Measurements from ENCODE around the gene FAM241A.

Gene FAM241A

DNA sequence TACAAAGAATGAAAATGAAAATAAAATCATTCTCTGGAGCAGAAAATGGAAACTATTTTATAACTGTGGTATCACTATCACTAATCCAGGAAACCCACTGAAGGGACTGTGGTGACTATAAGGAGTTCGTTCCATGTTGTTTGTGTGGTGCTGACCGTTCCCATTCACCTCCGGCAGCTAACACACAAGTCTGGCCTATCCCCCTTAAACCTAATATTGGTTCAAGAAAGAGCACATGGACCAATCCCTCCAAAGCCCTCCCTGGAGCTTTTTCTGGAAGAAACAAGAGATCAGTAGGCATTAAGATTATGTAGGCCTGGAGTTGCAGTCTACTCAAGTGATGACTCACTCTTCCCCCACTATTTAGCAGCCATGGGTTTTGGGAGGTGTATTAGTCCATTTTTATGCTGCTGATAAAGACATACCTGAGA, 25.9 kb upstream of the FAM241A start:
- DNase-seq, result no peak
- TF ChIP-seq GATA1 (IDR thresholded peaks at IDR 0.05; ENCODE audit: low read depth, low read length) (no peak), POLR2A (IDR thresholded peaks at IDR 0.05; ENCODE audit: low read length) (no peak)

- DNase-seq, result no peak
- TF ChIP-seq POLR2A (IDR thresholded peaks at IDR 0.05; ENCODE audit: low read length), result no peak
- no peak for TF ChIP-seq GATA1 (IDR thresholded peaks at IDR 0.05; ENCODE audit: low read depth, low read length)
Measured at GRCh38 chr4:112120021-112120420, 25.2 kb upstream of the FAM241A start.

DNA sequence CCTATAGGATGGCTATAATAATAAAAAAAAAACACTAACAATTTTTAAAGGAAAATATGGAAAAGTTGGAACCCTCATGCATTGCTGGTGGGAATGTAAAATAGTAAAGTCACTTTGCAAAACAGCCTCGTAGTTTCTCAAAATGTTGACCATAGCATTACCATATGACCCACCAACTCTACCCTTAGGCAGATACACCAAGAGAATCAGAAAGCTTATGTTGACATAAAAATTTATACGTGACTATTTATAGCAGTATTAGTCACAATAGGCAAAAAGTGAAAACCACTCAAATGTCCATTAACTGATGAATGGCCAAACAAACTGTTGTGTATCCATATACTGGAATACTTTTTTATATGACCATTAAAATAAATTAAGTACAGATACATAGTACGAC, 19.8 kb upstream of the FAM241A start:
- no peak for TF ChIP-seq POLR2A (IDR thresholded peaks at IDR 0.05; ENCODE audit: low read length)
- TF ChIP-seq GATA1 (IDR thresholded peaks at IDR 0.05; ENCODE audit: low read depth, low read length), result no peak
- no peak for DNase-seq

DNA sequence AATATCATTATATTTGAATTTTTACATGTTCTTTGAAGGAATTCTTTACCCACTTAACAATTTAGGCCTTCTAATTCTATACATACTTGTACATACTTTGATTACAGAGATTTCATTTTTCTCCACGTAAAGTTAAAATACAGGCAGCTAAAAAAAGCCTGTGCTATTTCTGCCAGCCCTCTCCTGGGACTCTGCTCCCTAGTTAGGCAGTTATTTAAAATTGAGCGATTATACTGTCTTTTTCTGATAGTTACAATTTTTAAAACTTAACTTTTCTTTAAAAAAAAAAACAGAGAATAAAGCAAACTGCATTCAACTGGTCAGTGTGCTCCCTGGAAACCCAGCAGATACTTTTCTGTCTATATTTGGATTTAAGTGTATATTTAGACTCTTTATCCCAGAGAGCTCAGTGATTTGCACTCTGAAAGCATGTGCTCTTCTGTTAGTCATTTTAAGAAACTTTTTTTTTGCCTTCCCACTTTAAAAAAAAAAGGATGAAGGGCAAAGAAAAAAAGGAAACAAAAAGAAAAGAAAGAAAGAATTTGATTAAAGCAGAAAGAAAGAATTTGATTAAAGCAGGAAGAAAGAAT, 18.1 kb upstream of the FAM241A start:
- no peak for DNase-seq
- TF ChIP-seq POLR2A (IDR thresholded peaks at IDR 0.05; ENCODE audit: low read length), result no peak
- no peak for TF ChIP-seq GATA1 (IDR thresholded peaks at IDR 0.05; ENCODE audit: low read depth, low read length)

DNA sequence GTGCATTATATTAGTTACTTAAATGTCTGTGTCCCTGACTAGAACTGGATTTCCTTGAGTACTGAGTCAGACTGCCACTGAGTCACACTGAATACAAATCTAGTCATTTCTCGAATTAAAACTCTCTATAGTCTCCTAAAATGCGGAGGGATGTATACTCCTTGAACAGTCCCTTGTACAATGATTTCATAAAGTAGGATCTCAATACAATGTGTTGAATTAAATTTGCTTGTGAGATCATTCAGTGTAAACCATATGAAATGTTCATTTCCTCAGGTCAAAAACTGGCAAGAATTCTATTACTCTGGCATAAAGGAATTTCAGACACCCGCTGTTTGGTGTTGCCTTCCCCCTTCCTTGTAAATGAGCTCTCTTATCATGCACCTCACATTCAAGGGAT, 17.5 kb upstream of the FAM241A start:
- DNase-seq, result no peak
- TF ChIP-seq POLR2A (IDR thresholded peaks at IDR 0.05; ENCODE audit: low read length) (no peak), GATA1 (IDR thresholded peaks at IDR 0.05; ENCODE audit: low read depth, low read length) (no peak)

DNA sequence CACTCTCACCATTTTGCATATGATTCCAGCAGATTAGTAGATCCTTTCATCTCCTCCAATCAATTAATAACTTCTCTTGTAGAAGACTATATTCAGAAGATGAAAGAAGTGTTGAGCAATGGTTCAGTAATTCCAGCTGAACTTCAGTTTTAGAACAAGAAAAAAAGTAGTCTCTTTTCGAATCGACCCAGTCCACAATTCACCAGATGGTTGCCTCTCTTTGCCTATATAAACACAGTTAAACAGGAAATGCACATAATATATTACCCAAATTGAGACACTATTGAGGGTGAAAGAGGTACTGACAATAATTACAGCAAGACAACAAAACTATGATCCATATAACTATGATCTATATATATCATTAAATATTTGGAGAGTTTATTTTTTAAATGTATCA, 16.8 kb upstream of the FAM241A start:
- no peak for TF ChIP-seq GATA1 (IDR thresholded peaks at IDR 0.05; ENCODE audit: low read depth, low read length)
- TF ChIP-seq POLR2A (IDR thresholded peaks at IDR 0.05; ENCODE audit: low read length), result no peak
- DNase-seq, result no peak

DNA sequence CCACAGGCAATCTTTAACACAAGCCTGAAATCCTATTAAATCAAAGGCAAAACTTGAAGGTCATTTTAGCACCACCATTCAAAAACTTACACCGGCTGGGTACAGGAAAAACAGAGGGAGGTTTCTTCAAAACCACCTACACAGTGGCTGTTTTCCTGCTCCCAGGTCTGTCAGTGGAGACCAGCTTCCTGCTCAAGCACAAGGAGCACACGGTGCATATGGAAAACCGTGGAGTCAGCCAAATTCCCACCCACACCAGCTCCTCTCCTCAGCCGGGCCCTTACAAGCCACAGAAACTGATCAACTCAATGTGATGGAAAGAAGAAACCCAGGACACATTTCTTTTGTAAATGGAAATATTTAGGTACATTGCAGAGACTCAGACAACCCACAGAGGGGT, 14.3 kb upstream of the FAM241A start:
- TF ChIP-seq POLR2A (IDR thresholded peaks at IDR 0.05; ENCODE audit: low read length), result no peak
- no peak for DNase-seq

DNA sequence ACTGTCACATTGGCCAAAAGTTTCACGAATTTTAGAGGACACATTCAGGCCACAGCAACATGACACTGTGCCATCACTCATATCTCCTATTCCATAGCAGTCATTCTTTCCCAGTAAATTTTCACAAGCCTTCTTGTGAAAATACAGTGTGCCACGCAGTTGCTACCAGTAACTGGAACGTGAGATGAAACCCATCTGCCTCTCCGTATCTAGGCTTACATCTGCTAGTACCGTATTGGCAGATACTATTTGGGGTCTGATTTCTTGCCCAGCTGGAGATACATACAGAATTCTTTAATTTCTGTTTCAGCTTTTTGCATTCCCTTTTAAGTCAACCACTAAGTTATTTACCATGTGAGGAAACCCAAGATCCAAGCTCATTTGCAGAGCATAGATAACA, 8.7 kb upstream of the FAM241A start:
- no peak for DNase-seq
- TF ChIP-seq POLR2A (IDR thresholded peaks at IDR 0.05; ENCODE audit: low read length), result no peak
- no peak for TF ChIP-seq GATA1 (IDR thresholded peaks at IDR 0.05; ENCODE audit: low read depth, low read length)

DNA sequence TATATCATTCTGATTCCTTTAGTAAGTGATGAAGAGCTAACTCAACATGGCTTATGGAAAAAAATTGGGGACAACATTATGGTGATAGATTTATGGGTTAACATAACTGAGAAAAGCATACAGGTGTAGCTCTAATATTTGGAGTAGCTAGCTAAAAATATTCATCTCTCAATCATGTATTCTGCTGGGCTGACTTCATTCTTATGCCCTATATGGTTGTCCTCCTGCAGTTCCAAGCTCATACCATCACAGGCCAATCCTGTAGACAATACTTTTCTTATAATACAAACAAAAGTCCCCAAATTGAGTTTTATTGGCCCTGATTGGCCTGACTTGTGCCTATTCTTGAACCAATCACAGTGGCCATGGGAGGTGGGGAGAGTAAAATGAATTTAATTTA, 6.7 kb upstream of the FAM241A start:
- TF ChIP-seq GATA1 (IDR thresholded peaks at IDR 0.05; ENCODE audit: low read depth, low read length) (no peak), POLR2A (IDR thresholded peaks at IDR 0.05; ENCODE audit: low read length) (no peak)
- no peak for DNase-seq

DNA sequence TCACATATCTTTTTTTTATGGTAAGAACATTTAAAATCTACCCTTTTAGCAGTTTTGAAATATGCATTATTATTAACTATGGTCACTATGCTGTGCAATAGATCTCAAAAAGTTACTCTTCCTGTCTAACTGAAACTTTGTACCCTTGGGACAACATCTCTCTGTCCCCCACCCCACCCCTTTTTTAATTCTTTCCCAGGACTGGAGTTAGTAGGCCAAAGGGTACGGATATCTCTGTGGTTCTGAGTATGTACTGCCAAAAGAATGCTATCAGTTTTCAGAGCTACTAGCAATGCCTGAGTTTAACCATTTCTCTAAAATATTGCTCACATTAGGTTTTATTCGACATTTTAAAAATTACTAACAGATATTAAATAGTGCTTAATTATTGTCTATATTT, 4.7 kb upstream of the FAM241A start:
- peak in 1 of 2 experiments; percentile 14 for DNase-seq
- no peak for TF ChIP-seq GATA1 (IDR thresholded peaks at IDR 0.05; ENCODE audit: low read depth, low read length)
- TF ChIP-seq POLR2A (IDR thresholded peaks at IDR 0.05; ENCODE audit: low read length), result no peak

GRCh38 chr4:112141366-112142138, 3.7 kb upstream of the FAM241A start:
- DNase-seq, result no peak
- TF ChIP-seq GATA1 (IDR thresholded peaks at IDR 0.05; ENCODE audit: low read depth, low read length) (no peak), POLR2A (IDR thresholded peaks at IDR 0.05; ENCODE audit: low read length) (no peak)

DNA sequence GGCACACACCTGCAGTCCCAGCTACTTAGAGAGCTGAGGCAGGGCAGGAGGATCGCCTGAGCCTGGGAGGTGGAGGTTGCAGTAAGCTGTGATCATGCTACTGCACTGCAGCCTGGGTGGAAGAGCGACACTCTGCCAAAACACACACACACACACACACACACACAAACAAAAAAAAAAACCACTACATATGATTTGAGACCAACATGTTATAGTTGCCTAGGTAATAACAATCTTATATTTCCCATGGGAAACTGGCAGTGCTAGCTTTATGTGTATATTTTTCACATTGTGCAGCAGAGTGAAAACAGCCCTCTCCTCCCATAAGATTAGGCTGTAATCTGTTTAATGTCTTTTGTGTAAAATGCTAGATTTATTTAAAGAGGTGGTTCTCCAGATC, 3.1 kb upstream of the FAM241A start:
- DNase-seq, result no peak
- no peak for TF ChIP-seq GATA1 (IDR thresholded peaks at IDR 0.05; ENCODE audit: low read depth, low read length)

DNA sequence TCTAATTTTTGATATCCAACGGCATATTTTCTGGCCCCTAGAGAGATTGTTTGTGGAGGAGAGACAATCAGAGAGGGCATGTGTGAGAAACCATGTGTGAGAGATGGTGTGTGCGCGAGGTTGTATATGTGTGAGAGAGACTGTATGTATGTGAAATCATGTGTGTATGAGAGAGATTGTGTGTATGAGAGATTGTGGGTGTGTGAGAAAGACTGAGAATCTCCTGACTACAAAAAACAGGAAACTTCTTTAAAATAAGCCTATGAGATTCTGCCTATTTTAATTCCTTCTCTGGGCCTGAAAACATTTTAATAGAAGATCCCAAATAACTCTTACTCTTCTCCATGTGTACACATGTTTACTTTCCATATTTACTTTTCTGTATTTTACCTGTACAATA, 1.5 kb upstream of the FAM241A start:
- TF ChIP-seq POLR2A (IDR thresholded peaks at IDR 0.05; ENCODE audit: low read length) (no peak), GATA1 (IDR thresholded peaks at IDR 0.05; ENCODE audit: low read depth, low read length) (no peak)
- no peak for DNase-seq

DNA sequence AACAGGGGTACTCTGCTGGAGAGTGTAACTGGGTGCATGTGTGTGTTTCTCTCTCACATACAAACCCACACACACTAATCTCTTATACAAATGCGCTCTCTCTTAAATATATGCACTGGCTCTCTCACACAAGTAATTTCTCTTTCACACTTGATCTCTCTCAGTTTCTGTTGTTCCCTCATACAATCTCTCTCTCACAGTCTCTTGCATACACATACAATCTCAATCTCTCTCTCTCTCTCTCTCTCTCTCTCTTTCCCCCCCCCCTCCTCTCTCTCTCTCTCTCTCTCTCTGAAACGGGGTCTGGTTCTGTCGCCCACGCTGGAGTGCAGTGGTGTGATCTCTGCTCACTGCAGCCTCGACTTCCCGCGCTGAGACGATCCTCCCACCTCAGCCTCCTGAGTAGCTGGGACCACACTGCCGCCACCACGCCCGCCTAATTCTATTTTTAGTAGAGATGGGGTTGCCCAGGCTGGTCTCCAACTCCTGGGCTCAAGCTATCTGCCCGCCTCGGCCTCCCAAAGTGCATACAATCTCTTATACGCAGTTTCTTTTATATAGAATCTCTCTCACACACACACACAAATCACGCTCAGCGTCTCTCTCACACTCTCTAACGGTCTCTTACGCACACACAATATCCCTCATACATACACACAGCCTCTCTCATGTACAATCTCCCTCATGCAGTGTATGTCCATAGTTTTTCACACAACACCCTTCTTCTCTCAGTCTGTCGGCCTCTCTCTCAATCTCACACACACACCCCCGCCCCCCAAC, 518 bp upstream of the FAM241A start:
- TF ChIP-seq GATA1 (IDR thresholded peaks at IDR 0.05; ENCODE audit: low read depth, low read length) (no peak), POLR2A (IDR thresholded peaks at IDR 0.05; ENCODE audit: low read length) (no peak)
- no peak for DNase-seq
